HFFc6 (cell line): ENCODE results near the gene ZNF579. TPM values are rescaled to one million over a fixed set of nuclear protein-coding genes. Genes with fewer than 3 reads are reported as not detected.

Source experiments
- DNase-seq: peaks from one replicate; pipeline ENCODE4 v3.0.0-alpha.2; 2018
- H3K27ac Mint-ChIP-seq: 2 replicates; pipeline ENCODE4 v1.8.0; 2020; ENCODE audit warnings: mild to moderate bottlenecking, mixed read lengths
- H3K27me3 Mint-ChIP-seq: 2 replicates; pipeline ENCODE4 v1.8.0; 2021; ENCODE audit warnings: mild to moderate bottlenecking, moderate library complexity, mixed read lengths; ENCODE audit not compliant: insufficient read depth
- H3K36me3 Mint-ChIP-seq: 2 replicates; pipeline ENCODE4 v1.8.0; 2021; ENCODE audit warnings: low read depth, mixed read lengths
- H3K4me1 Mint-ChIP-seq: 2 replicates; pipeline ENCODE4 v1.8.0; 2020; ENCODE audit warnings: low read depth, mixed read lengths
- H3K4me3 Mint-ChIP-seq: 2 replicates; pipeline ENCODE4 v1.8.0; 2020; ENCODE audit warnings: mild to moderate bottlenecking, moderate library complexity, mixed read lengths
- H3K9me3 Mint-ChIP-seq: 2 replicates; pipeline ENCODE4 v1.8.0; 2020; ENCODE audit warnings: mild to moderate bottlenecking, mixed read lengths
- CTCF ChIP-seq: fragments of 200-600 bp; sonication (generic); IDR thresholded peaks from 2 replicates; pipeline ENCODE4 v1.5.0; 2021; ENCODE audit warnings: antibody characterized with exemption, mild to moderate bottlenecking
- total RNA-seq, 6 experiments: library from RNA; stranded (reverse); fragmentation: NEBNext Ultra II Directional; extraction: Animal tissue kit (Norgen Biotek cat#: 25700); gene quantifications; 2 replicates in 1 of 6; 3 replicates in 5 of 6; pipeline ENCODE4 v1.2.3, GENCODE V29; 2021

ZNF579 gene
- total RNA-seq, 6 experiments from 2014 or later: 19.0 to 24.3 (median 22.0) TPM

DNA sequence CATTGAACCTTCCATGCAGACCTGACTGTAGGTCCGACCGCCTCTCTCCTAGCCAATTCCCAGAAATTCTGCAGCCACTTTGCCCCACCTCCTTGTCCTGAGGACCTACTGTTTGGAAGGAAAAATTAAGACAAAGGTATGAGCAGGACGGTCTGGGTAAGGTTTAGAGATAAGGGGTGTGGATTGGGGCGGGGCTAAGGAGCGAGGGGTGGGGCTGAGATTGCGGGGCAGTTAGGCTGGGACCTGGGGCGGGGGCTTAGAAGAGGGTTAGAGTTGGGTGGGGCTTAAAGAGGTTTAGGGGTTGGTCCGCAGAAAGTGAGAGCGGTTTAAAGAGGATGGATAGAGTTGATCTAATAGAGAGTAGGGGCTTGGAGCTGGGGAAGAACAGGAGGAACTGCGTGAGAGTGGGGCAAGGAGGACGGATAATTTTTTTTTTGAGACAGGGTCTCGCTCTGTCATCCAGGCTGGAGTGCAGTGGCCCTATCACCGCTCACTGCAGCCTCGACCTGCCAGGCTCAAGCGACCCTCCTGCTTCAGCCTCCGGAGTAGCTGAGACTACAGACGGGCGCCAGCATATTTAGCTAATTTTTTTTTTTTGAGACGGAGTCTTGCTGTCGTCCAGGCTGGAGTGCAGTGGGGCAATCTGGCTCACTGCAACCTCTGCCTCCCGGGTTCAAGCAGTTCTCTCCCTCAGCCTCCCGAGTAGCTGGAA is 23.1 kb upstream of the ZNF579 start:
- Mint-ChIP-seq H3K27me3 (peaks cover 1% of the 10 kb centered on the region), H3K36me3 (peaks cover 28% of the 10 kb centered on the region), H3K9me3 (no peaks in the 10 kb centered on the region), H3K27ac (peak overlapping the region; percentile 66), H3K4me1 (peaks cover 46% of the 10 kb centered on the region), H3K4me3 (peak overlapping the region; percentile 85)
- DNase-seq: no peak
- no peak for TF ChIP-seq CTCF

GRCh38 chr19:55603115-55603514 is 22.5 kb upstream of the ZNF579 start:
- Mint-ChIP-seq H3K9me3 (no peaks in the 10 kb centered on the region), H3K36me3 (peaks cover 28% of the 10 kb centered on the region), H3K4me3 (no peak overlapping the region), H3K27me3 (peaks cover 1% of the 10 kb centered on the region), H3K27ac (peak overlapping the region; percentile 66; the same call in 1 of the 2 replicates), H3K4me1 (peaks cover 45% of the 10 kb centered on the region)
- DNase-seq: no peak
- TF ChIP-seq CTCF: no peak

DNA sequence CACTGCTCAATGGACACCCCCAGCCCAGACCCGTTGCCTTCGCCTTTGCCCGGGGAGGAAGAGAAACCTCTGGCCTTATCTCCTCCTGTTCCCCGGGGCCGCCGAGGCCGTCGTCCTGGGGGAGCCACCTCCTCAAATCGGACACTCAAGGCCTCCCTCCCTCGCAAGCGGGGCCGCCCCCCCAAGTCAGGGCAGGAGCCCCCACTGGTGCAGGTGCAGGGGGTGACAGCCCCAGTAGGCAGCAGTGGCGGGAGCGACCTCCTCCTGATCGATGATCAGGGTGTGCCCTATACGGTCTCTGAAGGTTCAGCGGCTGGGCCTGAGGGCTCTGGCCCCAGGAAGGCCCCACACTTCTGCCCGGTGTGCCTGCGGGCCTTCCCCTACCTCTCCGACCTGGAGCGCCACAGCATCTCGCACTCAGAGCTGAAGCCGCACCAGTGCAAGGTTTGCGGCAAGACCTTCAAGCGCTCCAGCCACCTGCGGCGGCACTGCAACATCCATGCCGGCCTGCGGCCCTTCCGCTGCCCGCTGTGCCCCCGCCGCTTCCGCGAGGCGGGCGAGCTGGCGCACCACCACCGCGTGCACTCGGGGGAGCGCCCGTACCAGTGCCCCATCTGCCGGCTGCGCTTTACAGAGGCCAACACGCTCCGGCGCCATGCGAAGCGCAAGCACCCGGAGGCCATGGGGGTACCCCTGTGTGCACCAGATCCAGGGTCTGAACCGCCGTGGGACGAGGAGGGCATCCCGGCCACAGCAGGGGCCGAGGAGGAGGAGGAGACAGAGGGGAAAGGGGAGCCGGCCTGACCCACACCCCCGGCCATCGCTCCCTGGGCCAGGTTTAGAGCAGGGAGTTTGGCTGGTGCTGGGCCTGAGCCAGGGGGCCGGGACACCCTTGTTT is 21.7 kb upstream of the ZNF579 start:
- H3K27me3 Mint-ChIP-seq: peaks cover 1% of the 10 kb centered on the region
- TF ChIP-seq CTCF: no peak
- no peak for DNase-seq
- peaks cover 37% of the 10 kb centered on the region for H3K4me1 Mint-ChIP-seq
- no peak overlapping the region for H3K4me3 Mint-ChIP-seq
- H3K36me3 Mint-ChIP-seq: peaks cover 25% of the 10 kb centered on the region
- H3K27ac Mint-ChIP-seq: no peak overlapping the region
- H3K9me3 Mint-ChIP-seq: no peaks in the 10 kb centered on the region

DNA sequence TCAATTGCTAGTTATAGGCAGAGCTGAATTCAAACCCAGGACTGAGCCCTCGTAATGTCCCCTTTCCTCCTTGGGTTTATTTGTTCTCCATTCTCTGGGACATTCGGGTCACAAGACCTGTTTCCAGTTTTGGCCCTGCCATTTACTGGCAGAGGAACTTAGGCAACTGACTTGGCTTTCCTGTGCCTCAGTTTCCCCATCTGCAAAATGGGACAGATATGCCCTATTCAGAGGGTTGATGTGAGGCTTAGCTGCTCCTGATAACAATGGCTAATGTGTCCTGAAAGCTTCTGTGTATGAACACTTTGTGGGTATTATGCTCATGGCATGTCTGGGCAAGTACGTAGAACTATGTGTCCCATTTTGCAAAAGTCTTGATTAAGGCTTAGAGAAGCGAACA is 20.4 kb upstream of the ZNF579 start:
- peaks cover 1% of the 10 kb centered on the region for H3K27me3 Mint-ChIP-seq
- H3K4me3 Mint-ChIP-seq: peak overlapping the region; percentile 84
- peaks cover 26% of the 10 kb centered on the region for H3K4me1 Mint-ChIP-seq
- DNase-seq: no peak
- peak overlapping the region; percentile 76 for H3K27ac Mint-ChIP-seq
- H3K36me3 Mint-ChIP-seq: peaks cover 30% of the 10 kb centered on the region
- TF ChIP-seq CTCF: no peak
- H3K9me3 Mint-ChIP-seq: no peaks in the 10 kb centered on the region

- H3K4me1 Mint-ChIP-seq: peaks cover 26% of the 10 kb centered on the region
- H3K27me3 Mint-ChIP-seq: peaks cover 1% of the 10 kb centered on the region
- no peak for DNase-seq
- H3K4me3 Mint-ChIP-seq: peak overlapping the region; percentile 84
- peak overlapping the region; percentile 76 for H3K27ac Mint-ChIP-seq
- no peak for TF ChIP-seq CTCF
- no peaks in the 10 kb centered on the region for H3K9me3 Mint-ChIP-seq
- H3K36me3 Mint-ChIP-seq: peaks cover 34% of the 10 kb centered on the region
These were observed 20.0 kb upstream of the ZNF579 start for GRCh38 chr19:55600662-55601028.
